Forelimb muscle (tissue), 1 donor: ENCODE measurements around the gene KCNJ15. TPM values are rescaled to one million over a fixed set of nuclear protein-coding genes. Genes with fewer than 3 reads are reported as not detected.

Source experiments
- DNase-seq: peaks from one replicate; pipeline ENCODE4 v3.0.0-alpha.2; 2013; ENCODE audit warnings: low read depth
- polyA plus RNA-seq: library from polyadenylated mRNA; unstranded; fragments of 120-200 nt; gene quantifications from one replicate; pipeline ENCODE4 v1.2.1, GENCODE V29; 2013; ENCODE audit not compliant: insufficient read length

KCNJ15 gene
- polyA plus RNA-seq, 1 donor, result 0.16 TPM

GRCh38 chr21:38354746-38355145 is 98.0 kb downstream of the KCNJ15 start:
- DNase-seq, result no peak

- DNase-seq, result no peak
Observed at GRCh38 chr21:38355353-38355752, 98.6 kb downstream of the KCNJ15 start.

- peak; percentile 25 for DNase-seq
Observed at GRCh38 chr21:38355992-38356781, 99.4 kb downstream of the KCNJ15 start.

Other genes with a start within 250 kb of the KCNJ15 start
- 16.4 TPM for gene ERG, start 241.5 kb downstream of the KCNJ15 start, polyA plus RNA-seq